GM20431 (cell line): ENCODE data around the gene FBXL3.
"Not testable (repeated sequence)": the region's sequence is repeated elsewhere in the genome, so short reads cannot be mapped to it uniquely, and the experiment has no call there.

Experiments
- in situ Hi-C: fragments of 300-500 bp; cut with MseI, MboI; formaldehyde crosslinking; loops from one replicate; pipeline ENCODE4 v1.15.0; 2020; ENCODE audit warnings: low sequenced_read_pairs; ENCODE audit not compliant: unreplicated experiment

FBXL3 gene

GRCh38 chr13:76992548-76993001 is 34.4 kb downstream of the FBXL3 start:
- in situ Hi-C loops = no loop called here

- in situ Hi-C loops = no loop called here
These were observed 35.0 kb downstream of the FBXL3 start, which contains the start of gene CLN5 for GRCh38 chr13:76991796-76992547. TSS of gene CLN5 (plus strand) at chr13:76992081. CDS start at chr13:76992099, 18 bp downstream.

GRCh38 chr13:76991432-76991795 is 35.5 kb downstream of the FBXL3 start:
- in situ Hi-C loops = no loop called here

GRCh38 chr13:76983676-76984075 is 43.3 kb downstream of the FBXL3 start:
- in situ Hi-C loops = no loop called here

GRCh38 chr13:76982061-76982460 is 44.9 kb downstream of the FBXL3 start:
- in situ Hi-C loops = no loop called here

- in situ Hi-C loops = no loop called here
These were observed 46.8 kb downstream of the FBXL3 start for GRCh38 chr13:76980075-76980718.

- in situ Hi-C loops = no loop called here
These were observed 50.0 kb downstream of the FBXL3 start for GRCh38 chr13:76976929-76977328.

- in situ Hi-C loops = no loop called here
These were observed 50.5 kb downstream of the FBXL3 start for GRCh38 chr13:76976490-76976889.

- in situ Hi-C loops = no loop called here
These were observed 51.1 kb downstream of the FBXL3 start for GRCh38 chr13:76975863-76976262.

GRCh38 chr13:76974618-76974975 is 52.4 kb downstream of the FBXL3 start:
- in situ Hi-C loops = no loop called here

- in situ Hi-C loops = no loop called here
These were observed 52.9 kb downstream of the FBXL3 start for GRCh38 chr13:76973920-76974617.

- in situ Hi-C loops = no loop called here
These were observed 54.8 kb downstream of the FBXL3 start for GRCh38 chr13:76971851-76972829.

GRCh38 chr13:76971215-76971614 is 55.7 kb downstream of the FBXL3 start:
- in situ Hi-C loops = no loop called here

- in situ Hi-C loops = no loop called here
These were observed 57.2 kb downstream of the FBXL3 start for GRCh38 chr13:76969488-76970365.

GRCh38 chr13:76968041-76968440 is 58.9 kb downstream of the FBXL3 start:
- in situ Hi-C loops = no loop called here

GRCh38 chr13:76967031-76967430 is 59.9 kb downstream of the FBXL3 start:
- in situ Hi-C loops = no loop called here

GRCh38 chr13:76965759-76966421 is 61.1 kb downstream of the FBXL3 start:
- in situ Hi-C loops = no loop called here

GRCh38 chr13:76959734-76960133 is 67.2 kb downstream of the FBXL3 start:
- in situ Hi-C loops = not testable (repeated sequence)
